Testis (tissue), 2 donors: ENCODE results near the gene UGT1A10.

Experiments
- POLR2A ChIP-seq: fragments of 450-650 bp; IDR thresholded peaks from one replicate; pipeline ENCODE4 v1.6.1; 2017; ENCODE audit warnings: antibody characterized with exemption, mild to moderate bottlenecking, moderate library complexity
- TF ChIP-seq, protein P1 (sequence below), 3 experiments: fragments of 450-650 bp in 2 of 3; fragments of 200-600 bp in 1 of 3; sonication (generic) in 1 of 3; IDR thresholded peaks; one replicate each; pipeline ENCODE4 v1.5.1; 2016 to 2019; ENCODE audit warnings: antibody characterized with exemption in 3 of 3, mild to moderate bottlenecking in 2 of 3, moderate library complexity in 1 of 3

DNA sequence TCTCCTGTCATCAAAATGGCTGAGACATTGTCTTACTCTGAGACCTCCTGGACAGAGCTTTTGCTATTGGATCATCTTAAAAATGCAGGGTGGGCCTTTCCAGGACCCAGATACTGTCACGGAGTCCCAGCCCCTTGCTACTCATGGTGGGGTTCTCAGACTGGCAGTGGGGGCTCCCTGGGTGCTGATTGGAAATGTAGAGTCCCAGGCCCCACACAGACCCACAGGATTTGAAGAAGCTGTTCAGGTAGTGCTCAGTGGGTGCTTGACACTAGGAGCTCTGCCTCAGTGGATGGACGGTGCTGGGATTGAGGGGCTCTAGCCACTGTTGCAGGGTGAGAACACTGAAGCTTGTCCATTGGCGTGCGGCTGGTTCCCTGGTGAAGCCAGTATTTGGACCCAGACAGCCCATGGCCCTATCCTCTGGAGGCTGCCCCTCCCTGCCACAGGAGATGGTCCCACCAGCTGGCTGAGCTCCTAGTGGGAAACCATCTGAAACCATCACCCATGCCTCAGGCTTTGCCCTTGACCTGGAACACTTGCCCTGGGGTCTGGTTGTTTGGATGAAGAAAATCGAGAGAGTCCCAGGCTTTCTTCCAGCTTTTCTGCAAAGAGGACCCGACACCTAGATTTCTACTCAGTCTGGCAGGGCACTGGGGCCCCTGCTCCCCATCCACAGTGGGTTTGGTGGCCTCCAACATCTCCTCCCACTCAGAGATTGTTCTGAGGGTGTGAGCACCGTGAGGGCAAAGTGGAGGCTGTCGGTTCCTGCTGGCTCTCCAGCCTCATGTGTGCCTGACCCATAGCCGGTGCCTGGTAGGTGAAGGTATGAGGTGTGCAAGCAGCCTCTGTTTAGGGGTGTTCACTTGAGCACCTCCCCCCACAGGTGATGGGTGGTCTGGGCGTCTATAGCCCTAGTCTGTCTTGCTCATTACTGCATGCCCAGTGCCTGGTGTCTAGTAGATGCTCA, 172.0 kb downstream of the UGT1A10 start:
- TF ChIP-seq, protein P1, sequence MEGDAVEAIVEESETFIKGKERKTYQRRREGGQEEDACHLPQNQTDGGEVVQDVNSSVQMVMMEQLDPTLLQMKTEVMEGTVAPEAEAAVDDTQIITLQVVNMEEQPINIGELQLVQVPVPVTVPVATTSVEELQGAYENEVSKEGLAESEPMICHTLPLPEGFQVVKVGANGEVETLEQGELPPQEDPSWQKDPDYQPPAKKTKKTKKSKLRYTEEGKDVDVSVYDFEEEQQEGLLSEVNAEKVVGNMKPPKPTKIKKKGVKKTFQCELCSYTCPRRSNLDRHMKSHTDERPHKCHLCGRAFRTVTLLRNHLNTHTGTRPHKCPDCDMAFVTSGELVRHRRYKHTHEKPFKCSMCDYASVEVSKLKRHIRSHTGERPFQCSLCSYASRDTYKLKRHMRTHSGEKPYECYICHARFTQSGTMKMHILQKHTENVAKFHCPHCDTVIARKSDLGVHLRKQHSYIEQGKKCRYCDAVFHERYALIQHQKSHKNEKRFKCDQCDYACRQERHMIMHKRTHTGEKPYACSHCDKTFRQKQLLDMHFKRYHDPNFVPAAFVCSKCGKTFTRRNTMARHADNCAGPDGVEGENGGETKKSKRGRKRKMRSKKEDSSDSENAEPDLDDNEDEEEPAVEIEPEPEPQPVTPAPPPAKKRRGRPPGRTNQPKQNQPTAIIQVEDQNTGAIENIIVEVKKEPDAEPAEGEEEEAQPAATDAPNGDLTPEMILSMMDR (IDR thresholded peaks at IDR 0.05): no peak
- no peak for TF ChIP-seq POLR2A
